ENCODE data around the gene ZSCAN2.

Gene ZSCAN2

GRCh38 chr15:84668221-84668982 lies 67.6 kb downstream of the ZSCAN2 start:
- no peak overlapping the region for H3K4me3 ChIP-seq (ENCODE audit: low read depth, low read length)

GRCh38 chr15:84669726-84670125 lies 68.9 kb downstream of the ZSCAN2 start:
- H3K4me3 ChIP-seq (ENCODE audit: low read depth, low read length) = no peak overlapping the region

GRCh38 chr15:84671211-84671610 lies 70.4 kb downstream of the ZSCAN2 start:
- no peak overlapping the region for H3K4me3 ChIP-seq (ENCODE audit: low read depth, low read length)

All from iPS-11a (cell line).